AG10803 (cell line): ENCODE measurements around the gene FUT6.
A peak's percentile ranks its signal among the peaks of the same experiment; 100 is the strongest.

ENCODE experiments used
- DNase-seq: peaks from one replicate; pipeline ENCODE4 v3.0.0; 2010; ENCODE audit warnings: low read depth
- H3K4me3 ChIP-seq: 2 replicates; pipeline ENCODE4 v1.5.1; 2011; ENCODE audit warnings: mild to moderate bottlenecking, low read length, control low read depth
- TF ChIP-seq, protein P1 (sequence below): conservative IDR thresholded peaks from 2 replicates; pipeline ENCODE4 v1.5.1; 2011; ENCODE audit warnings: mild to moderate bottlenecking, low read length, control low read depth, inconsistent platforms

Gene FUT6

DNA sequence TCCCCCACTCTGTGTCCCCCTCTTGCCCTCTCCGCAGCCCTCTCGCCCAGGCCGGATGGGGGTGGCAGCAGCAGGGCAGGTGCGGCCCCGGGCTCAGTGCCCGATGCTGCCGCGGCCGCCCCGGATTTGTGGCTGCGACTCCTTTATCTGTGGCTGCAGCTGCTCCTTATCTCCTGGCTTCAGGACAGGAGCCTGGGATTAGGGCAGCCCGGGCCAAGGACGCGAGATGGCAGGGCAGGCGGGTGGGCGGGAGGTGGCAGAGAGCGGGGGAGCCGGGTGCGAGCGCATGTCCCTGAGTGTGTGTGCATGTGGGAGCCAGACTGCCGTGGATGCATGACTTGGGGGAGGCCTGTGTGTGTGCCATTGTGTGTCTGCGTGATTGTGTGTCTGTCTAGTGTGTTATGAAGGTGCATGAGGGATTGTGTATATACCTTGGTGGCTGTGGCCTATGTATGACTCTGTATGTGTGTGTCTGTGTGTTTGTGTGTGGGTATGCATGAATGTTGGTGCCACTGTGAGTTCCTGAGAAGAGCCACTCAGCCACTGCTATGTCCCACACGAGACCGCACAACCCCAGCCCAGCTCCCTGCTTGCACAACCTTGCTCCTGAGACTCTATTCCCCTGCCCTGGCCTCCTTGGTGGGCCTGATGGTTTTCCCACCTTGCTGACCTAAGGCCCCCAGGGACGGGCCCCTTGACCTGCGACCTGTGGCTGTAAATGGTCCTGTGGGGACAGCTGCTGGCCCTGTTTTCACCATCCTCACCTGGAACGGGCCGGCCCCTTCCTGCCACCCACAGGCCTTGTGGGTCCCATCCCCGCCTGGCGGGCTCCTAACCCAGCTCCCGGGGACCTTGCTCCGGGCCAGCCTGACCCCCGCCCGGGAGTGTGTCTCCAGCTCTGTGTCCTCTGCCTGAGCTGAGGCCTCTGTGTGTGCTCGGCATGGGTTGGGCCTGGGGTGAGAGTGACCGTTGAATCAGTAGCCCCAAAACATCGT lies 40.0 kb downstream of the FUT6 start:
- no peak for DNase-seq
- TF ChIP-seq, protein P1, sequence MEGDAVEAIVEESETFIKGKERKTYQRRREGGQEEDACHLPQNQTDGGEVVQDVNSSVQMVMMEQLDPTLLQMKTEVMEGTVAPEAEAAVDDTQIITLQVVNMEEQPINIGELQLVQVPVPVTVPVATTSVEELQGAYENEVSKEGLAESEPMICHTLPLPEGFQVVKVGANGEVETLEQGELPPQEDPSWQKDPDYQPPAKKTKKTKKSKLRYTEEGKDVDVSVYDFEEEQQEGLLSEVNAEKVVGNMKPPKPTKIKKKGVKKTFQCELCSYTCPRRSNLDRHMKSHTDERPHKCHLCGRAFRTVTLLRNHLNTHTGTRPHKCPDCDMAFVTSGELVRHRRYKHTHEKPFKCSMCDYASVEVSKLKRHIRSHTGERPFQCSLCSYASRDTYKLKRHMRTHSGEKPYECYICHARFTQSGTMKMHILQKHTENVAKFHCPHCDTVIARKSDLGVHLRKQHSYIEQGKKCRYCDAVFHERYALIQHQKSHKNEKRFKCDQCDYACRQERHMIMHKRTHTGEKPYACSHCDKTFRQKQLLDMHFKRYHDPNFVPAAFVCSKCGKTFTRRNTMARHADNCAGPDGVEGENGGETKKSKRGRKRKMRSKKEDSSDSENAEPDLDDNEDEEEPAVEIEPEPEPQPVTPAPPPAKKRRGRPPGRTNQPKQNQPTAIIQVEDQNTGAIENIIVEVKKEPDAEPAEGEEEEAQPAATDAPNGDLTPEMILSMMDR, result no peak

DNA sequence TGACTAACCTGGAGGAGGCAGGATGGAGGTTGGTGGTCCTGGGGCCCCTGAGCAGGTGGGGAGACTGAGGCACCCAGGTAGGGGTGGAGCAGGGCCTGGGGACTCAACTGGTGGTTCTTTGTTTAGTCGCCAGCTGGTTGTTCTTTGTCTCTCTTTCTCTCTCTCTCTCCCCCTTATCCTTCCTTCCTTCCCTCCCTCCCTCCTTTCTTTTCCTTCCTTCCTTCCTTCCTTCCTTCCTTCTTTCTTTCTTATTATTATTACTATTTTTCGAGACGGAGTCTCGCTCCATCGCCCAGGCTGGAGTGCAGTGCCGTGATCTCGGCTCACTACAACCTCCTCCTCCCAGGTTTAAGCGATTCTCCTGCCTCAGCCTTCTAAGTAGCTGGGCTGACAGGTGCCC lies 41.3 kb downstream of the FUT6 start:
- no peak for DNase-seq
- TF ChIP-seq, protein P1, result no peak
- H3K4me3 ChIP-seq, result no peak overlapping the region

More for the DNA sequence above, 40.0 kb downstream of the FUT6 start:
- H3K4me3 ChIP-seq, result no peak overlapping the region

DNA sequence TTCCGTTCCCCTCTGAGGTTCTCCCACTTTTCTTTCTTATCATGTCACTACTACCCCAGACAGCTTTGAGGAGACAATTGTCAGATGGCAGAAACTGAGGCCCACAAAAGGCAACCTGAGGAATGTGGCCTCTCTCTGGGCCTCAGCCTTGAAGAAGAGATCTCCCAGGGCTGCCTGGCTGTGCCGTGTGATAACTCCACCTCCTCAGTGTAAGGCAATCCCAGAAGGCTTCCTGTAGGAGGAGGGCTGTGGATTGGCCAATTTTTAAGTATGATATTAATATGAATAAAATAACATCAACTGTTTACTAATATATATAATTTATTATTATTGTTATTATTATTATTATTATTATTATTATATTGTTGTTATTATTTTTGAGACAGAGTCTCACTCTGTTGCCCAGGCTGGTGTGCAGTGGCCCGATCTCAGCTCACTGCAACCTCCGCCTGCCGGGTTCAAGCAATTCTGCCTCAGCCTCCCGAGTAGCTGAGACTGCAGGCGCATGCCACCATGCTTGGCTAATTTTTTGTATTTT lies 44.1 kb downstream of the FUT6 start:
- no peak overlapping the region for H3K4me3 ChIP-seq
- DNase-seq, result no peak
- TF ChIP-seq, protein P1, result no peak

GRCh38 chr19:5793188-5793587 lies 46.3 kb downstream of the FUT6 start:
- no peak overlapping the region for H3K4me3 ChIP-seq
- no peak for DNase-seq
- TF ChIP-seq, protein P1, result no peak

DNA sequence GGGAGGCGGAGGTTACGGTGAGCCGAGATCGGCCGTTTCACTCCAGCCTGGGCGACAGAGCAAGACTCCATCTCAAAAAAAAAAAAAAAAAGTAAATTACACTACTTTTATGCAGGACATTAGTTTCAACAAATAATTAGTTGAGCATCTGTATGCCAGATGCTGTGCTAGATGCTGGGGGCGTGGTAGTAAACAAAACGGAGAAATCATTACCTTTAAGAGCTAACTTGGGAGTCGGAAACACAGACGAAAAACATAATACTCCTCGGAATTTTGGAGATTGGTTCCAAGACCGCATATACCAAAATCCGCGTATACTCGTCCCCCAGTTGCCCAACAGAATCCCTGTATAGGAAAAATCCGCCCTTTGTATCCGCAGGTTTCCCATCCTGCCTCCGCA lies 47.3 kb downstream of the FUT6 start:
- no peak overlapping the region for H3K4me3 ChIP-seq
- TF ChIP-seq, protein P1, result no peak
- DNase-seq, result peak; percentile 38

- peak within 1 kb of the TSS; percentile 100 for H3K4me3 ChIP-seq
- TF ChIP-seq, protein P1, result no peak
- peak; percentile 98 for DNase-seq
Measured at GRCh38 chr19:5790559-5791520, 48.7 kb downstream of the FUT6 start, which contains the start of gene DUS3L. Gene DUS3L (minus strand): TSS chr19:5791163. CDS start chr19:5791141, 22 bp downstream.
